HCT116 (cell line): ENCODE data around the gene SERPING1. TPM values are rescaled to one million over a fixed set of nuclear protein-coding genes. Genes with fewer than 3 reads are reported as not detected.

Experiments used
- ATAC-seq: fragments of 200-7000 bp; cut with Tn5 transposase; 2 replicates; pipeline ENCODE4 v1.9.1; 2020; ENCODE audit warnings: mild to moderate bottlenecking, moderate library complexity
- BruUV-seq: library from RNA; stranded (reverse); fragments of 400-500 nt; replicated peaks from 2 replicates; lab custom pipeline; 2021; lab: Mats Ljungman, UMichigan
- CTCF ChIA-PET: fragments of 300-600 bp; sonication (Branson Sonifier 250); formaldehyde crosslinking; loops from one replicate; lab custom pipeline; 2021; ENCODE audit warnings: antibody characterized with exemption; lab: Charles Lee
- POLR2A ChIA-PET: fragments of 300-600, 350-600 bp; sonication (Branson Sonifier 250); formaldehyde crosslinking; loops from one replicate; lab custom pipeline; 2021; ENCODE audit warnings: antibody characterized with exemption; lab: Charles Lee
- RAD21 ChIA-PET, 2 experiments: fragments of 300-600 bp; sonication (Branson Sonifier 250); formaldehyde crosslinking; loops; one replicate each; lab custom pipeline; 2023; ENCODE audit warnings: low total read pairs in 2 of 2; ENCODE audit not compliant: uncharacterized antibody in 2 of 2, unreplicated experiment in 2 of 2, low non-redundant PET in 1 of 2; lab: Charles Lee
- DNase-seq: peaks from one replicate; pipeline ENCODE4 v3.0.0-alpha.2; 2010; ENCODE audit warnings: low read depth, low spot score
- H2AFZ ChIP-seq: fragments of 200-600 bp; shearing (Covaris generic), sonication (generic); 2 replicates; pipeline ENCODE4 v1.6.1; 2017; ENCODE audit warnings: low read depth, mixed run types, mixed read lengths, antibody characterized with exemption, low read length; ENCODE audit not compliant: poor library complexity, severe bottlenecking
- H3K27ac ChIP-seq: 2 replicates; pipeline ENCODE4 v1.5.1; 2012; ENCODE audit warnings: low read depth, low read length
- H3K27me3 ChIP-seq: fragments of 200-600 bp; sonication (generic); 2 replicates; pipeline ENCODE4 v1.6.1; 2016; ENCODE audit warnings: mixed run types, low read length, mixed read lengths; ENCODE audit not compliant: insufficient read depth
- H3K36me3 ChIP-seq, 2 experiments: fragments of 200-500 bp in 1 of 2; fragments of 200-600 bp in 1 of 2; sonication (Bioruptor generic) in 1 of 2; sonication (generic) in 1 of 2; 2 replicates each; pipeline versions ENCODE4 v1.5.1 to v1.6.1; 2014 to 2016; ENCODE audit warnings: low read length in 2 of 2, inconsistent platforms in 1 of 2, mixed read lengths in 1 of 2, mixed run types in 1 of 2; ENCODE audit not compliant: insufficient read depth in 2 of 2, control insufficient read depth in 1 of 2
- H3K4me1 ChIP-seq, 2 experiments: fragments of 200-600 bp in 1 of 2; sonication (generic) in 1 of 2; 2 replicates each; pipeline versions ENCODE4 v1.5.1 to v1.6.1; 2012 to 2017; ENCODE audit warnings: low read length in 2 of 2, inconsistent platforms in 1 of 2, mild to moderate bottlenecking in 1 of 2, mixed read lengths in 1 of 2, mixed run types in 1 of 2, moderate library complexity in 1 of 2; ENCODE audit not compliant: insufficient read depth in 2 of 2, control insufficient read depth in 1 of 2
- H3K4me2 ChIP-seq: fragments of 200-600 bp; sonication (generic); 2 replicates; pipeline ENCODE4 v1.6.1; 2017; ENCODE audit warnings: mixed run types, low read length, mixed read lengths
- H3K4me3 ChIP-seq, 2 experiments: fragments of 200-600 bp in 1 of 2; sonication (generic) in 1 of 2; replicated peaks in 1 of 2; 2 replicates each; pipeline ENCODE4 v1.5.1; 2011 to 2016; ENCODE audit warnings: low read length in 2 of 2, control low read depth in 1 of 2, low read depth in 1 of 2, mild to moderate bottlenecking in 1 of 2, mixed read lengths in 1 of 2, mixed run types in 1 of 2
- H3K79me2 ChIP-seq: fragments of 200-600 bp; sonication (generic); 2 replicates; pipeline ENCODE4 v1.6.1; 2017; ENCODE audit warnings: mild to moderate bottlenecking, mixed run types, low read length, moderate library complexity, mixed read lengths; ENCODE audit not compliant: insufficient read depth
- H3K9ac ChIP-seq: fragments of 200-600 bp; sonication (generic); 2 replicates; pipeline ENCODE4 v1.6.1; 2016; ENCODE audit warnings: low read length, mixed read lengths
- H3K9me2 ChIP-seq: fragments of 200-600 bp; sonication (generic), shearing (Covaris generic); 2 replicates; pipeline ENCODE4 v1.6.1; 2017; ENCODE audit warnings: mixed run types, mild to moderate bottlenecking, moderate library complexity; ENCODE audit not compliant: insufficient read depth
- H3K9me3 ChIP-seq, 2 experiments: fragments of 200-500 bp in 1 of 2; fragments of 200-600 bp in 1 of 2; sonication (Bioruptor generic) in 1 of 2; sonication (generic) in 1 of 2; 2 replicates each; pipeline ENCODE4 v1.6.1; 2014 to 2017; ENCODE audit warnings: low read length in 2 of 2, mixed read lengths in 2 of 2, inconsistent platforms in 1 of 2, low read depth in 1 of 2, mild to moderate bottlenecking in 1 of 2, mixed run types in 1 of 2, moderate library complexity in 1 of 2; ENCODE audit not compliant: control insufficient read depth in 1 of 2, insufficient read depth in 1 of 2
- H4K20me1 ChIP-seq: fragments of 200-600 bp; sonication (generic), shearing (Covaris generic); 2 replicates; pipeline ENCODE4 v1.6.1; 2017; ENCODE audit warnings: mixed run types, mild to moderate bottlenecking, moderate library complexity; ENCODE audit not compliant: insufficient read depth
- CEBPB ChIP-seq: IDR thresholded peaks from 2 replicates; pipeline ENCODE4 v1.6.1; 2012; ENCODE audit warnings: low read depth
- EGR1 ChIP-seq: IDR thresholded peaks from 2 replicates; pipeline ENCODE4 v1.6.1; 2012; ENCODE audit warnings: low read depth
- FOSL1 ChIP-seq: IDR thresholded peaks from 2 replicates; pipeline ENCODE4 v1.6.1; 2012; ENCODE audit warnings: low read depth
- JUND ChIP-seq: IDR thresholded peaks from 2 replicates; pipeline ENCODE4 v1.6.1; 2012
- SP1 ChIP-seq: IDR thresholded peaks from 2 replicates; pipeline ENCODE4 v1.6.1; 2012; ENCODE audit warnings: low read depth
- intact Hi-C: fragments of 100-400 bp; cut with micrococcal nuclease; formaldehyde crosslinking; loops from 2 replicates; pipeline ENCODE4 v1.10.0; 2022
- total RNA-seq: library from RNA; stranded (reverse); gene quantifications from one replicate; pipeline ENCODE4 v1.2.1, GENCODE V29; 2021; ENCODE audit not compliant: unreplicated experiment
- TF ChIP-seq, protein P1 (sequence below), 3 experiments: fragments of 200-600 bp in 1 of 3; sonication (generic) in 1 of 3; IDR thresholded peaks in 2 of 3; conservative IDR thresholded peaks in 1 of 3; 2 replicates each; pipeline ENCODE4 v1.5.1; 2012 to 2017; ENCODE audit warnings: low read depth in 2 of 3, low read length in 2 of 3, antibody characterized with exemption in 1 of 3, borderline replicate concordance in 1 of 3, control low read depth in 1 of 3, mild to moderate bottlenecking in 1 of 3, mixed read lengths in 1 of 3, mixed run types in 1 of 3, moderate library complexity in 1 of 3; ENCODE audit not compliant: insufficient read depth in 1 of 3
- TF ChIP-seq, protein P2 (sequence below): IDR thresholded peaks from 2 replicates; pipeline ENCODE4 v1.6.1; 2011; ENCODE audit warnings: mild to moderate bottlenecking, low read length, moderate library complexity; ENCODE audit not compliant: insufficient replicate concordance; ENCODE audit errors: extremely low read depth
- TF ChIP-seq, protein P3 (sequence below): IDR thresholded peaks from 2 replicates; pipeline ENCODE4 v1.6.1; 2012; ENCODE audit warnings: low read depth

Gene SERPING1
- total RNA-seq, 1 experiment from 2014 or later: 3.4 TPM

DNA sequence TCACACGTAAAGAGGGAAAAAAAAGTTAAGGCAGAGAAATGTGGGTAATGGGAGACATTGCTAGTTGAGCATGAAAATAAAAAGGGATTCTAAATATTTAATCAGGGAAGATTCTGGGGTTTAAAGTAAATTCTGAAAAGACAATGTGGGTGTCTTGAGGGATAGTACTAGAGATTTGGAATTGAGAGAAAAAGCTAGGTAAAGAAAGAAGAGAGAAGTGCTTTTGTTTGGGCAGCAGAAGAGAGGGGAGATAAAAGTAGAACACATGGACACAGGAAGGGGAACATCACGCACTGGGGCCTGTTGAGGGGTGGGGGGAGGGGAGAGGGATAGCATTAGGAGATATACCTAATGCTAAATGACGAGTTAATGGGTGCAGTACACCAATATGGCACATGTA, 55.7 kb downstream of the SERPING1 start:
- no peak overlapping the region for H2AFZ ChIP-seq
- RAD21 ChIA-PET: no interaction called here
- H3K9ac ChIP-seq: no peak overlapping the region
- no peaks in the 10 kb centered on the region for H3K36me3 ChIP-seq
- peaks cover 6 to 20% of the 10 kb centered on the region in 2 experiments; a peak in 3 of 4 replicates for H3K4me1 ChIP-seq
- TF ChIP-seq, protein P1, sequence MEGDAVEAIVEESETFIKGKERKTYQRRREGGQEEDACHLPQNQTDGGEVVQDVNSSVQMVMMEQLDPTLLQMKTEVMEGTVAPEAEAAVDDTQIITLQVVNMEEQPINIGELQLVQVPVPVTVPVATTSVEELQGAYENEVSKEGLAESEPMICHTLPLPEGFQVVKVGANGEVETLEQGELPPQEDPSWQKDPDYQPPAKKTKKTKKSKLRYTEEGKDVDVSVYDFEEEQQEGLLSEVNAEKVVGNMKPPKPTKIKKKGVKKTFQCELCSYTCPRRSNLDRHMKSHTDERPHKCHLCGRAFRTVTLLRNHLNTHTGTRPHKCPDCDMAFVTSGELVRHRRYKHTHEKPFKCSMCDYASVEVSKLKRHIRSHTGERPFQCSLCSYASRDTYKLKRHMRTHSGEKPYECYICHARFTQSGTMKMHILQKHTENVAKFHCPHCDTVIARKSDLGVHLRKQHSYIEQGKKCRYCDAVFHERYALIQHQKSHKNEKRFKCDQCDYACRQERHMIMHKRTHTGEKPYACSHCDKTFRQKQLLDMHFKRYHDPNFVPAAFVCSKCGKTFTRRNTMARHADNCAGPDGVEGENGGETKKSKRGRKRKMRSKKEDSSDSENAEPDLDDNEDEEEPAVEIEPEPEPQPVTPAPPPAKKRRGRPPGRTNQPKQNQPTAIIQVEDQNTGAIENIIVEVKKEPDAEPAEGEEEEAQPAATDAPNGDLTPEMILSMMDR (IDR thresholded peaks at IDR 0.05 in 2 of 3, conservative IDR thresholded peaks at IDR 0.05 in 1 of 3; ENCODE audit: borderline replicate concordance in 1 of 3, insufficient read depth in 1 of 3, low read depth in 2 of 3, low read length in 2 of 3): no peak
- TF ChIP-seq, all 23 proteins: peak for 0
- H3K27ac ChIP-seq: no peak overlapping the region
- BruUV-seq: no TSS peak
- ChIA-PET POLR2A (no interaction called here), CTCF (no interaction called here)
- intact Hi-C loops: no loop called here
- no peaks in the 10 kb centered on the region for H4K20me1 ChIP-seq
- peaks cover 9% of the 10 kb centered on the region; the same call in 1 of the 2 replicates for H3K27me3 ChIP-seq
- H3K4me2 ChIP-seq: no peak overlapping the region
- ATAC-seq (no peak), DNase-seq (no peak)
- H3K9me2 ChIP-seq: no peaks in the 10 kb centered on the region
- H3K79me2 ChIP-seq: peaks cover 6% of the 10 kb centered on the region
- H3K4me3 ChIP-seq: no peak overlapping the region
- H3K9me3 ChIP-seq: no peaks in the 10 kb centered on the region

DNA sequence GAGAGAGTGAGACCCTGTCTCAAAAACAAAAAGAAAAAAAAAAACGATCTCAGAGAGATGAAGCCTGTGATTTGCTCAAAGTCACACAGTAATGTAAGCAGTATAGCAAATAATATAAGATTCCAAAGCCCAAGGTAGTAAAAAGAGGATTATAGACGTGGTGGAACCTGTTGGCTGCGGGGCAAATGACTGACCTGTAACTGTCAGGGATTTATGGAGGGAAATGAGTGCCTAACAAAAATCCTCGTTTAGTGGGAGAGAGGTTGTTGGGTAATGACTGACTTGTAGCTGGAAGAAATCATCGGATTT, 59.4 kb downstream of the SERPING1 start:
- Histone ChIP-seq H3K9ac (peak overlapping the region; percentile 56), H2AFZ (peak overlapping the region; percentile 66), H3K36me3 (peaks cover 11 to 18% of the 10 kb centered on the region in 2 experiments; a peak in 3 of 4 replicates), H3K4me1 (peaks cover 7 to 11% of the 10 kb centered on the region in 2 experiments; a peak in 3 of 4 replicates), H3K4me3 (peak overlapping the region; percentile 83 to 97), H4K20me1 (no peaks in the 10 kb centered on the region), H3K27me3 (no peaks in the 10 kb centered on the region), H3K9me2 (no peaks in the 10 kb centered on the region), H3K27ac (peak overlapping the region; percentile 35; the same call in 1 of the 2 replicates), H3K4me2 (peak overlapping the region; percentile 96), H3K79me2 (peaks cover 31% of the 10 kb centered on the region), H3K9me3 (no peaks in the 10 kb centered on the region)
- DNase-seq: no peak
- BruUV-seq: TSS peak; percentile 97
- CTCF ChIA-PET: interaction anchor here (1.0 to 2.7 kb wide), 2 partner anchors 13 to 163 kb away, joined by 3 to 11 read pairs; no protein-coding TSS in a partner anchor
- intact Hi-C loops: loop anchor here (1.0 kb wide), 1 partner anchor 10 kb away; no protein-coding TSS in a partner anchor
- POLR2A ChIA-PET: no interaction called here
- RAD21 ChIA-PET: no interaction called here
- ATAC-seq: no peak
- TF ChIP-seq SP1: no peak
- TF ChIP-seq, protein P2, sequence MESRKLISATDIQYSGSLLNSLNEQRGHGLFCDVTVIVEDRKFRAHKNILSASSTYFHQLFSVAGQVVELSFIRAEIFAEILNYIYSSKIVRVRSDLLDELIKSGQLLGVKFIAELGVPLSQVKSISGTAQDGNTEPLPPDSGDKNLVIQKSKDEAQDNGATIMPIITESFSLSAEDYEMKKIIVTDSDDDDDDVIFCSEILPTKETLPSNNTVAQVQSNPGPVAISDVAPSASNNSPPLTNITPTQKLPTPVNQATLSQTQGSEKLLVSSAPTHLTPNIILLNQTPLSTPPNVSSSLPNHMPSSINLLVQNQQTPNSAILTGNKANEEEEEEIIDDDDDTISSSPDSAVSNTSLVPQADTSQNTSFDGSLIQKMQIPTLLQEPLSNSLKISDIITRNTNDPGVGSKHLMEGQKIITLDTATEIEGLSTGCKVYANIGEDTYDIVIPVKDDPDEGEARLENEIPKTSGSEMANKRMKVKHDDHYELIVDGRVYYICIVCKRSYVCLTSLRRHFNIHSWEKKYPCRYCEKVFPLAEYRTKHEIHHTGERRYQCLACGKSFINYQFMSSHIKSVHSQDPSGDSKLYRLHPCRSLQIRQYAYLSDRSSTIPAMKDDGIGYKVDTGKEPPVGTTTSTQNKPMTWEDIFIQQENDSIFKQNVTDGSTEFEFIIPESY: no peak
- TF ChIP-seq CEBPB: no peak
- no peak for TF ChIP-seq EGR1
- TF ChIP-seq, protein P3, sequence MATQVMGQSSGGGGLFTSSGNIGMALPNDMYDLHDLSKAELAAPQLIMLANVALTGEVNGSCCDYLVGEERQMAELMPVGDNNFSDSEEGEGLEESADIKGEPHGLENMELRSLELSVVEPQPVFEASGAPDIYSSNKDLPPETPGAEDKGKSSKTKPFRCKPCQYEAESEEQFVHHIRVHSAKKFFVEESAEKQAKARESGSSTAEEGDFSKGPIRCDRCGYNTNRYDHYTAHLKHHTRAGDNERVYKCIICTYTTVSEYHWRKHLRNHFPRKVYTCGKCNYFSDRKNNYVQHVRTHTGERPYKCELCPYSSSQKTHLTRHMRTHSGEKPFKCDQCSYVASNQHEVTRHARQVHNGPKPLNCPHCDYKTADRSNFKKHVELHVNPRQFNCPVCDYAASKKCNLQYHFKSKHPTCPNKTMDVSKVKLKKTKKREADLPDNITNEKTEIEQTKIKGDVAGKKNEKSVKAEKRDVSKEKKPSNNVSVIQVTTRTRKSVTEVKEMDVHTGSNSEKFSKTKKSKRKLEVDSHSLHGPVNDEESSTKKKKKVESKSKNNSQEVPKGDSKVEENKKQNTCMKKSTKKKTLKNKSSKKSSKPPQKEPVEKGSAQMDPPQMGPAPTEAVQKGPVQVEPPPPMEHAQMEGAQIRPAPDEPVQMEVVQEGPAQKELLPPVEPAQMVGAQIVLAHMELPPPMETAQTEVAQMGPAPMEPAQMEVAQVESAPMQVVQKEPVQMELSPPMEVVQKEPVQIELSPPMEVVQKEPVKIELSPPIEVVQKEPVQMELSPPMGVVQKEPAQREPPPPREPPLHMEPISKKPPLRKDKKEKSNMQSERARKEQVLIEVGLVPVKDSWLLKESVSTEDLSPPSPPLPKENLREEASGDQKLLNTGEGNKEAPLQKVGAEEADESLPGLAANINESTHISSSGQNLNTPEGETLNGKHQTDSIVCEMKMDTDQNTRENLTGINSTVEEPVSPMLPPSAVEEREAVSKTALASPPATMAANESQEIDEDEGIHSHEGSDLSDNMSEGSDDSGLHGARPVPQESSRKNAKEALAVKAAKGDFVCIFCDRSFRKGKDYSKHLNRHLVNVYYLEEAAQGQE: no peak
- no peak for TF ChIP-seq JUND
- TF ChIP-seq, protein P1 (IDR thresholded peaks at IDR 0.05 in 2 of 3, conservative IDR thresholded peaks at IDR 0.05 in 1 of 3; ENCODE audit: borderline replicate concordance in 1 of 3, insufficient read depth in 1 of 3, low read depth in 2 of 3, low read length in 2 of 3): no peak
- TF ChIP-seq FOSL1: no peak
